ENCODE data around the gene PGBD2. TPM values are rescaled to one million over a fixed set of nuclear protein-coding genes. Genes with fewer than 3 reads are reported as not detected.
A peak's percentile ranks its signal among the peaks of the same experiment; 100 is the strongest.

The PGBD2 gene
- total RNA-seq, 1 experiment from 2014 or later = 5.7 TPM

DNA sequence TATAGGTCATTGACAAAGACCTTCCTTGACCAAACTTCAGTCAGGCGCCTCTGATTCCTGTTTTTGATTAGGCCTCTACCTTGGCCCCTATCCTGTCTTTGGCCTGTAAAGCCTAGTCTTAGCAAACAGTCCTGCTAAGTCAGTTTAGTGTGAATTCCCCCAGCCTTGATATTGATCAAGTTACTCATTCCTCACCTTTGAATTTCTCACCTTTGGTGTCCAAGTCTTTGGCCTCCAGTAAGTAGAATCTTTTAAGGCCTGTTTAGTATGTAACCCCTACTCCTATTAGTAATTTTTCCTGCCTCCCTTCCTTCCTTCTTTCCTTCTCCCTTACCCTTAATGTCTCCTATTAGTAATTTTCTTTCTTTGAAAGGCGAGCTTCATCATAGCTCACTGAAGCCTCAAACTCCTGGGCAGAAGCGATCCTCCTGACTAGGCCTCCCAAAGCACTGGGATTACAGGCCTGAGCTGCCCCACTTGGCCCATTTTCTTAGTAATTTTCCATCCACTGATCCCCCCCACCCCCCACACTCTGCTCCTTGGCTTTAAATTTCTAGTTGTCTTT is 34.1 kb upstream of the PGBD2 start:
- ChIA-PET POLR2A (ENCODE audit: low non-redundant PET) (no interaction called here), CTCF (no interaction called here)
- Histone ChIP-seq H3K27me3 (replicated peaks; ENCODE audit: insufficient read depth, low read depth, low read length, poor library complexity) (no peaks in the 10 kb centered on the region), H3K9me3 (ENCODE audit: low read depth, low read length, poor library complexity, severe bottlenecking) (no peaks in the 10 kb centered on the region), H3K4me3 (ENCODE audit: low read depth, low read length, poor library complexity, severe bottlenecking) (peak overlapping the region; percentile 79), H3K36me3 (ENCODE audit: insufficient read depth, low read length, poor library complexity, severe bottlenecking) (no peaks in the 10 kb centered on the region), H3K27ac (ENCODE audit: low read depth, low read length, poor library complexity, severe bottlenecking) (no peak overlapping the region), H3K4me1 (ENCODE audit: insufficient read depth, low read length, poor library complexity, severe bottlenecking) (peaks cover 5% of the 10 kb centered on the region)
- no TSS peak for BruUV-seq (replicated peaks)
- DNase-seq (ENCODE audit: low spot score) = peak; percentile 21
- no peak for TF ChIP-seq EZH2 (IDR thresholded peaks at IDR 0.05; ENCODE audit: borderline replicate concordance, low read depth, low read length, poor library complexity, severe bottlenecking)
- TF ChIP-seq, protein P1, sequence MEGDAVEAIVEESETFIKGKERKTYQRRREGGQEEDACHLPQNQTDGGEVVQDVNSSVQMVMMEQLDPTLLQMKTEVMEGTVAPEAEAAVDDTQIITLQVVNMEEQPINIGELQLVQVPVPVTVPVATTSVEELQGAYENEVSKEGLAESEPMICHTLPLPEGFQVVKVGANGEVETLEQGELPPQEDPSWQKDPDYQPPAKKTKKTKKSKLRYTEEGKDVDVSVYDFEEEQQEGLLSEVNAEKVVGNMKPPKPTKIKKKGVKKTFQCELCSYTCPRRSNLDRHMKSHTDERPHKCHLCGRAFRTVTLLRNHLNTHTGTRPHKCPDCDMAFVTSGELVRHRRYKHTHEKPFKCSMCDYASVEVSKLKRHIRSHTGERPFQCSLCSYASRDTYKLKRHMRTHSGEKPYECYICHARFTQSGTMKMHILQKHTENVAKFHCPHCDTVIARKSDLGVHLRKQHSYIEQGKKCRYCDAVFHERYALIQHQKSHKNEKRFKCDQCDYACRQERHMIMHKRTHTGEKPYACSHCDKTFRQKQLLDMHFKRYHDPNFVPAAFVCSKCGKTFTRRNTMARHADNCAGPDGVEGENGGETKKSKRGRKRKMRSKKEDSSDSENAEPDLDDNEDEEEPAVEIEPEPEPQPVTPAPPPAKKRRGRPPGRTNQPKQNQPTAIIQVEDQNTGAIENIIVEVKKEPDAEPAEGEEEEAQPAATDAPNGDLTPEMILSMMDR (conservative IDR thresholded peaks at IDR 0.05; ENCODE audit: low read depth, low read length) = no peak
- intact Hi-C loops (cut with micrococcal nuclease; ENCODE audit: unreplicated experiment) = no loop called here

GRCh38 chr1:248872752-248873408 is 33.2 kb upstream of the PGBD2 start:
- H3K4me3 ChIP-seq (ENCODE audit: low read depth, low read length, poor library complexity, severe bottlenecking) = peak overlapping the region; percentile 79
- no peak for TF ChIP-seq EZH2 (IDR thresholded peaks at IDR 0.05; ENCODE audit: borderline replicate concordance, low read depth, low read length, poor library complexity, severe bottlenecking)
- TF ChIP-seq, protein P1 (conservative IDR thresholded peaks at IDR 0.05; ENCODE audit: low read depth, low read length) = no peak
- intact Hi-C loops (cut with micrococcal nuclease; ENCODE audit: unreplicated experiment) = no loop called here
- no peaks in the 10 kb centered on the region for H3K27me3 ChIP-seq (replicated peaks; ENCODE audit: insufficient read depth, low read depth, low read length, poor library complexity)
- no TSS peak for BruUV-seq (replicated peaks)
- peak; percentile 79 for DNase-seq (ENCODE audit: low spot score)
- no peaks in the 10 kb centered on the region for H3K9me3 ChIP-seq (ENCODE audit: low read depth, low read length, poor library complexity, severe bottlenecking)
- CTCF ChIA-PET = interaction anchor here (1.0 kb wide), 1 partner anchor 34 kb away, joined by 7 read pairs; no protein-coding TSS in a partner anchor
- POLR2A ChIA-PET (ENCODE audit: low non-redundant PET) = no interaction called here
- H3K27ac ChIP-seq (ENCODE audit: low read depth, low read length, poor library complexity, severe bottlenecking) = peak overlapping the region; percentile 81
- H3K36me3 ChIP-seq (ENCODE audit: insufficient read depth, low read length, poor library complexity, severe bottlenecking) = no peaks in the 10 kb centered on the region
- H3K4me1 ChIP-seq (ENCODE audit: insufficient read depth, low read length, poor library complexity, severe bottlenecking) = peaks cover 5% of the 10 kb centered on the region

DNA sequence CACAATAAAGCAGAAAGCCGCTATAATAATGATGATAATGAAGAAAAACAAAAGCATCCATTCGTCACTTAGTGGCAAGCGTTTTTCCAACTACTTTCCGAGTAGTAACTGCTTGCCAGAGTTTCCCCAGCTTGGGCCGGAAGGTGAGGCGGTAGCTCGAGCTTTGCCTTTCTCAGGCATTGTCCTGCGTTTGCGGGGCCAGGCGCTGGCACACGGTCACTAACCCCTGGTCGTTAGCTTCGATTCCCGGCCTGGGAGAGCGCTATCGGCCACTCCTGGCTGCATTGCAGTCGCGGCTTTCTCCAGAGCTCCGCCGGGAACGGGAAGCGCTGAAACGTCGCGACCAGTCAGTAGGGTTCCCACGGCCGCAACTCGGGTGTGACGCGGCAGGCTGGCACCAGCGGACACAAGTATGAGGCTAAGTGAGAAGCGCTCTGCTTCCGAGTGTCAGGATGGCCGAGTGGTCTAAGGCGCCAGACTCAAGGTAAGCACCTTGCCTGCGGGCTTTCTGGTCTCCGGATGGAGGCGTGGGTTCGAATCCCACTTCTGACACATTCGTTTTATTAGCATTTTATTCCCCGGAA is 32.5 kb upstream of the PGBD2 start:
- Histone ChIP-seq H3K4me3 (ENCODE audit: low read depth, low read length, poor library complexity, severe bottlenecking) (peak overlapping the region; percentile 79), H3K27me3 (replicated peaks; ENCODE audit: insufficient read depth, low read depth, low read length, poor library complexity) (no peaks in the 10 kb centered on the region), H3K27ac (ENCODE audit: low read depth, low read length, poor library complexity, severe bottlenecking) (peak overlapping the region; percentile 81), H3K36me3 (ENCODE audit: insufficient read depth, low read length, poor library complexity, severe bottlenecking) (no peaks in the 10 kb centered on the region), H3K4me1 (ENCODE audit: insufficient read depth, low read length, poor library complexity, severe bottlenecking) (peaks cover 5% of the 10 kb centered on the region), H3K9me3 (ENCODE audit: low read depth, low read length, poor library complexity, severe bottlenecking) (no peaks in the 10 kb centered on the region)
- ChIA-PET POLR2A (ENCODE audit: low non-redundant PET) (no interaction called here), CTCF (interaction anchor here (0.6 to 1.0 kb wide), 2 partner anchors 33 to 46 kb away, joined by 3 to 7 read pairs; no protein-coding TSS in a partner anchor)
- intact Hi-C loops (cut with micrococcal nuclease; ENCODE audit: unreplicated experiment) = no loop called here
- no peak for TF ChIP-seq EZH2 (IDR thresholded peaks at IDR 0.05; ENCODE audit: borderline replicate concordance, low read depth, low read length, poor library complexity, severe bottlenecking)
- TF ChIP-seq, protein P1 (conservative IDR thresholded peaks at IDR 0.05; ENCODE audit: low read depth, low read length) = no peak
- peak; percentile 97 for DNase-seq (ENCODE audit: low spot score)
- no TSS peak for BruUV-seq (replicated peaks)
